OCI-LY3 (cell line): ENCODE results near the gene RPL6.

ENCODE experiments used
- EZH2phosphoT487 ChIP-seq: fragments of 200-600 bp; shearing (Covaris generic); IDR thresholded peaks from 2 replicates; pipeline ENCODE4 v1.6.1; 2018; ENCODE audit warnings: antibody characterized with exemption, mixed run types, low read depth
- TF ChIP-seq, protein P1 (sequence below): fragments of 200-600, 300-600 bp; sonication (generic); IDR thresholded peaks from 2 replicates; pipeline ENCODE4 v1.5.1; 2014; ENCODE audit warnings: antibody characterized with exemption, low read length, low read depth

DNA sequence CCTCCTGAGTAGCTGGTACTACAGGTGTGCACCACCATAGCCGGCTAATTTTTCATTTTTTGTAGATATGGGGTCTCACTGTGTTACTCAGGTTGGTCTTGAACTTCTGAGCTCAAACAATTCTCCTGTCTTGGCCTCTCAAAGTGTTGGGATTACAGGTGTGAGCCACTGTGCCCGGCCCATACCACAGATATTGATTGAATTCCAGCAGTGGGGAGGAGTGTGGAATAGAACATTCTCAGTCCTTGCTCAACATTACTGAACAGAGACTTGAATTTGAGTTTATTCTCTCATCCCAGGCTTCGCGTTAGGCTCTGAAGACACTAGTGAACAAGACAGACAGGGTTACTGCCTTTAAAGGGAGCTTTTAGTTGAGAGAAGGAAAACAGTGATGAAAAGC lies 48.9 kb upstream of the RPL6 start:
- TF ChIP-seq, protein P1, sequence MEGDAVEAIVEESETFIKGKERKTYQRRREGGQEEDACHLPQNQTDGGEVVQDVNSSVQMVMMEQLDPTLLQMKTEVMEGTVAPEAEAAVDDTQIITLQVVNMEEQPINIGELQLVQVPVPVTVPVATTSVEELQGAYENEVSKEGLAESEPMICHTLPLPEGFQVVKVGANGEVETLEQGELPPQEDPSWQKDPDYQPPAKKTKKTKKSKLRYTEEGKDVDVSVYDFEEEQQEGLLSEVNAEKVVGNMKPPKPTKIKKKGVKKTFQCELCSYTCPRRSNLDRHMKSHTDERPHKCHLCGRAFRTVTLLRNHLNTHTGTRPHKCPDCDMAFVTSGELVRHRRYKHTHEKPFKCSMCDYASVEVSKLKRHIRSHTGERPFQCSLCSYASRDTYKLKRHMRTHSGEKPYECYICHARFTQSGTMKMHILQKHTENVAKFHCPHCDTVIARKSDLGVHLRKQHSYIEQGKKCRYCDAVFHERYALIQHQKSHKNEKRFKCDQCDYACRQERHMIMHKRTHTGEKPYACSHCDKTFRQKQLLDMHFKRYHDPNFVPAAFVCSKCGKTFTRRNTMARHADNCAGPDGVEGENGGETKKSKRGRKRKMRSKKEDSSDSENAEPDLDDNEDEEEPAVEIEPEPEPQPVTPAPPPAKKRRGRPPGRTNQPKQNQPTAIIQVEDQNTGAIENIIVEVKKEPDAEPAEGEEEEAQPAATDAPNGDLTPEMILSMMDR: no peak
- TF ChIP-seq EZH2phosphoT487: no peak
